Fibroblast of lung (primary cell): ENCODE data around the gene NDRG3. TPM values are rescaled to one million over a fixed set of nuclear protein-coding genes. Genes with fewer than 3 reads are reported as not detected.

Experiments used
- DNase-seq, 2 donors: peaks; one replicate each; pipeline versions ENCODE4 v3.0.0 to v3.0.0-alpha.2; 2010; ENCODE audit warnings: low read depth in 2 of 2
- H2AFZ ChIP-seq: 2 replicates; pipeline ENCODE4 v1.5.1; 2012; ENCODE audit warnings: low read length, control low read depth, inconsistent platforms
- H3K27ac ChIP-seq: 2 replicates; pipeline ENCODE4 v1.5.1; 2011; ENCODE audit warnings: low read length, control low read depth; ENCODE audit not compliant: insufficient read depth
- H3K27me3 ChIP-seq: 2 replicates; pipeline ENCODE4 v1.5.1; 2011; ENCODE audit warnings: mild to moderate bottlenecking, low read length; ENCODE audit not compliant: control insufficient read depth, insufficient read depth
- H3K36me3 ChIP-seq: 2 replicates; pipeline ENCODE4 v1.5.1; 2011; ENCODE audit warnings: low read length; ENCODE audit not compliant: control insufficient read depth, insufficient read depth
- H3K4me1 ChIP-seq: 2 replicates; pipeline ENCODE4 v1.5.1; 2011; ENCODE audit warnings: low read length; ENCODE audit not compliant: control insufficient read depth, insufficient read depth; ENCODE audit errors: extremely low read depth
- H3K4me2 ChIP-seq: 2 replicates; pipeline ENCODE4 v1.5.1; 2011; ENCODE audit warnings: low read length, control low read depth; ENCODE audit not compliant: insufficient read depth; ENCODE audit errors: extremely low read depth
- H3K4me3 ChIP-seq, 4 experiments: fragments of 200-600 bp in 1 of 4; sonication (generic) in 1 of 4; replicated peaks in 1 of 4; 2 replicates each; pipeline ENCODE4 v1.5.1; 2011 to 2016; ENCODE audit warnings: low read length in 4 of 4, low read depth in 3 of 4, mild to moderate bottlenecking in 3 of 4, control low read depth in 2 of 4, inconsistent platforms in 1 of 4, mixed read lengths in 1 of 4; ENCODE audit not compliant: insufficient read depth in 1 of 4; ENCODE audit errors: control extremely low read depth in 1 of 4
- H3K79me2 ChIP-seq: 2 replicates; pipeline ENCODE4 v1.5.1; 2012; ENCODE audit warnings: mild to moderate bottlenecking, low read length, inconsistent platforms; ENCODE audit not compliant: control insufficient read depth, insufficient read depth
- H3K9ac ChIP-seq: 2 replicates; pipeline ENCODE4 v1.5.1; 2011; ENCODE audit warnings: mild to moderate bottlenecking, low read length, control low read depth; ENCODE audit not compliant: insufficient read depth
- H3K9me3 ChIP-seq: 2 replicates; pipeline ENCODE4 v1.5.1; 2012; ENCODE audit warnings: low read depth, low read length; ENCODE audit not compliant: control insufficient read depth, insufficient read depth
- H4K20me1 ChIP-seq: 2 replicates; pipeline ENCODE4 v1.5.1; 2011; ENCODE audit warnings: low read length; ENCODE audit not compliant: control insufficient read depth, insufficient read depth; ENCODE audit errors: extremely low read depth
- CTCF ChIP-seq, 2 donors: IDR thresholded peaks in 1 of 2; conservative IDR thresholded peaks in 1 of 2; 1 replicate in 1 of 2; 2 replicates in 1 of 2; pipeline ENCODE4 v1.5.1; 2011 to 2012; ENCODE audit warnings: low read length in 2 of 2, control low read depth in 1 of 2, inconsistent platforms in 1 of 2, low read depth in 1 of 2, mild to moderate bottlenecking in 1 of 2
- EZH2 ChIP-seq: IDR thresholded peaks from 2 replicates; pipeline ENCODE4 v1.5.1; 2012; ENCODE audit warnings: low read length, control low read depth, mild to moderate bottlenecking; ENCODE audit errors: missing control alignments
- polyA plus RNA-seq, 2 donors: library from polyadenylated mRNA; depleted of rRNA in 1 of 2; stranded (reverse) in 1 of 2; unstranded in 1 of 2; fragments of >200 nt; gene quantifications; 2 replicates each; pipeline ENCODE4 v1.2.1, GENCODE V29; 2011 to 2012; ENCODE audit warnings: missing spikeins in 1 of 2
- total RNA-seq: library from RNA; depleted of rRNA; stranded (reverse); fragments of >200 nt; gene quantifications from 2 replicates; pipeline ENCODE4 v1.2.1, GENCODE V29; 2014

Gene NDRG3
- total and polyA plus RNA-seq, 2 donors (not counting 1 experiment from before 2014, with no cell fraction given), result 37.8 TPM

- Histone ChIP-seq H3K4me2 (no peak overlapping the region), H3K79me2 (no peaks in the 10 kb centered on the region), H3K4me1 (no peaks in the 10 kb centered on the region), H3K36me3 (no peaks in the 10 kb centered on the region), H3K9ac (no peak overlapping the region), H2AFZ (no peak overlapping the region), H3K4me3 (no peak overlapping the region), H3K27me3 (no peaks in the 10 kb centered on the region), H3K9me3 (no peaks in the 10 kb centered on the region), H4K20me1 (no peaks in the 10 kb centered on the region), H3K27ac (no peak overlapping the region)
- TF ChIP-seq EZH2 (no peak), CTCF (conservative IDR thresholded peaks at IDR 0.05 in 1 of 2, IDR thresholded peaks at IDR 0.05 in 1 of 2; ENCODE audit: low read depth in 1 of 2, low read length in 2 of 2) (no peak)
- no peak for DNase-seq
Measured at GRCh38 chr20:36686944-36687343, 58.9 kb downstream of the NDRG3 start.

GRCh38 chr20:36686504-36686903, 59.4 kb downstream of the NDRG3 start:
- Histone ChIP-seq H3K36me3 (no peaks in the 10 kb centered on the region), H3K4me1 (no peaks in the 10 kb centered on the region), H3K9me3 (no peaks in the 10 kb centered on the region), H3K4me2 (no peak overlapping the region), H3K4me3 (no peak overlapping the region), H3K27me3 (no peaks in the 10 kb centered on the region), H4K20me1 (no peaks in the 10 kb centered on the region), H2AFZ (no peak overlapping the region), H3K27ac (no peak overlapping the region), H3K79me2 (no peaks in the 10 kb centered on the region), H3K9ac (no peak overlapping the region)
- no peak for DNase-seq
- TF ChIP-seq EZH2 (no peak), CTCF (conservative IDR thresholded peaks at IDR 0.05 in 1 of 2, IDR thresholded peaks at IDR 0.05 in 1 of 2; ENCODE audit: low read depth in 1 of 2, low read length in 2 of 2) (no peak)

- Histone ChIP-seq H3K79me2 (no peaks in the 10 kb centered on the region), H3K36me3 (no peaks in the 10 kb centered on the region), H3K27me3 (no peaks in the 10 kb centered on the region), H3K9ac (no peak overlapping the region), H3K9me3 (no peaks in the 10 kb centered on the region), H4K20me1 (no peaks in the 10 kb centered on the region), H2AFZ (no peak overlapping the region), H3K4me3 (no peak overlapping the region), H3K4me2 (no peak overlapping the region), H3K4me1 (no peaks in the 10 kb centered on the region), H3K27ac (no peak overlapping the region)
- no peak for DNase-seq
- TF ChIP-seq CTCF (conservative IDR thresholded peaks at IDR 0.05 in 1 of 2, IDR thresholded peaks at IDR 0.05 in 1 of 2; ENCODE audit: low read depth in 1 of 2, low read length in 2 of 2) (no peak), EZH2 (no peak)
Measured at GRCh38 chr20:36684747-36685146, 61.1 kb downstream of the NDRG3 start.
